GM18868 (cell line): ENCODE results near the gene ECHS1.

Experiments used
- ATAC-seq: cut with Tn5 transposase; IDR thresholded peaks from one replicate; pipeline ENCODE4 v1.9.1; 2021; ENCODE audit warnings: mild to moderate bottlenecking, moderate library complexity; ENCODE audit not compliant: unreplicated experiment

ECHS1 gene

DNA sequence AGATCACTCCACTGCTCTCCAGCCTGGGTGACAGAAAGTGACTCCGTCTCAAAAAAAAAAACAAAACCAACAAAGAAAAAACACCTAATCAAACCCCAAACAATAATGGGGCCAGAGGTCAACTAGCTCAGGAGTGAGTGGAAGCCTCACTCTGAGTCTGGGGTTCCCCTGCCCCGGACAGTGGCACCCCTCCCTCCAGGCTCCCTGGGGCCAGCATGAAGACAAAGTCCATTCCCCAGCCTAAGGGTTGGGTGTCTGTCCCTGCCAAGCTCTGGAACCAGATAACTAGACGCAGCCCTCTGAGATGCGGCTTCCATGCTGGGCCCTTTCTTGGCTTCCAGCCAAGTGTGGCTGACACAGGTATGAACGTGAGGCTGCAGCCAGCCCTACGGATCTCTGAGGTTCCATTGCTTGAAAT is 13.6 kb downstream of the ECHS1 start:
- no peak for ATAC-seq

DNA sequence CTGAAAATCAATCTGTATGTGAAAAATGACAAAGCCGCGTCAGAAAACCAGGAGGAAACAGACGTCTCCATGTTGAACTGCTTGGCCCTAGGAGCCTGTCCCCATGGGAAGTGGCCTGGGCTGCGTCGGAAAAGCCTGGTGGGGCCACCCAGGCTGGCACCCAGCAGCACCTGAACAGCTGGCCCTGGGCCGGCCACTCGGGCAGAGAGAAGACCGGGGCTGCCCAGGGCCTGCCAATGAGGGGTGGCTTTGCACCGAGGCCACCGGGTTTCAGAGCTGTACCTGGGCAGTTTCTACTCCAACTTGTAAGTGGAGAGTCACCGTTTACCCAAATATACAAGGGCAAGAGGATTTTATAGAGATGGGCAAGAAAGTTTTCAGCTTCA is 14.2 kb downstream of the ECHS1 start:
- no peak for ATAC-seq

GRCh38 chr10:133358162-133358924 is 14.8 kb downstream of the ECHS1 start:
- no peak for ATAC-seq

DNA sequence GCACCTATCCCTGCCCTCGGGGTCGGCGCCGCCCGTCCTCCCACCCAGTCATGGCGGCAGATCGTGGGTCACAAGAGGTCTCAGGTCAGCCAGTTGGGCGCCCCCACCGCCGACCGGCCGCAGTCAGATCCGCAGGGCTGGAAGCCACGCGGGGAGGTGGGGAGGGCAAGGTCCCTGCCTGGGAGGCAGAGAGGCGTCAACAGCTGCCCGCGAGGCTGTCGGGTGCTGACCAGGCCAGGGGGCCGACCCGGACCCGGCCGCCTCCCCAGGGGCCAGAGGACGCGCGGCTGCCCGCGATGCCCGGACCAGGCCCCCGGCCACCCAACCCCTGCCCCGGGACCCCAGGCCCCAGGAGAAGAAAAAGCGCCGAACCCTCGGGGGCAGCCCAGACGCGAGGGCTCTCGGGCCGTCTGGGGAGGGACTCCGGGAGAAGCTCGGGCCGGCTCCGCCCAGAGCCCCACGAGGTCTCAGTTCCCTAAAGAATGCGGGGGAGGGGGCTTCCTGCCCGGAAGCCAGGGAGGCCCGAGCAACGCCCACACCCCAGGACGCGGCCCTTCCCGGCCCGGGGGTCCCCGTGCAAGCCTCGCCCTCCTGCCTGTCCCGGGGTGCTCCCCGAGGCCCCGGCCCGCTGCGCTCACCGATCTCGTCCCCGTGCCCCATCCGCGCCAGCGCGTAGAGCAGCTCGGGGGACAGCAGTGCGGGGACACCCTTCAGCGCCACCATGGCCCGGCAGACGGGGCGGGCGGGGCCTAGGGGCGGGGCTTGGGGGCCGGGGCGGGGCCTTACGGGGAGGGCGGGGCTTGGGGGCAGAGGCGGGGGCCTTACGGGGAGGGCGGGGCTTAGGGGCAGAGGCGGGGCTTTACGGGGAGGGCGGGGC is 15.6 kb downstream of the ECHS1 start, which contains the start of gene FUOM:
FUOM (minus strand) TSS at position 735 of the 877 bp plus-strand sequence; CDS start at position 723, 12 bp downstream.
- peak; percentile 79 for ATAC-seq

DNA sequence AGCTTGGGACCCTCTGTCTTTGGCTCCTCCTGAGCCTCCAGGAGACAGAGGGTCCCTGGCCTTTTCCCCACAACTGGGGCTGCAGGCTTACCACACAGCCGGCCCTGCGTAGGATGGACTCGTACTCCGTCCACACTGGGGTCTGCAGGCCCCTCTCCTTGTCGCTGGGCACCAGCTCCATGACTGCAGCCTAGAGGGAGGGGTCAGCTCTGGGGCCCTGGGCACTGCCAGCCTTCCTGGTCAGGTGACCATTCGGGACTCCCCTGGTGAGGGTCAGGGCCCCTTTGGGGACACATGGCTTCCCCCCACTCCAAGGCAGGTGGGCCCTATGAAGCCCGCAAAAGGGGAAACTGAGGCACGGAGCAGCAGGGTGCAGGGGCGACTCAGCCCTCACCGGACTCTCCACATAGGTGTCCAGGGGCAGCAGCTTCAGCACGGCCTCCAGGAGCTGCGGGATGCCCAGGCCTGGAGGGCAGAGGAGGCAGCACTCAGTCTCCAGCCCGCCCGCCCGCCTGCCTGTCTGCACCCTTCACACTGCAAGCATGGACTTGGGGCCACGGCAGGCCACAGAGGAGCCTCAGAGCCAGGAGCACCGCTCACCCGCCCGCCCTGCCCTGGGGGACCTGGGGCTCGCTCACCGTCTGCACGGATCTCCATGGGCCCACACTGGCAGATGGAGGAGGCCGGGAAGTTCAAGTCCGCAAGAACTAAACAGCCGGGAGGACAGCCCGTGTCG is 16.4 kb downstream of the ECHS1 start:
- no peak for ATAC-seq

DNA sequence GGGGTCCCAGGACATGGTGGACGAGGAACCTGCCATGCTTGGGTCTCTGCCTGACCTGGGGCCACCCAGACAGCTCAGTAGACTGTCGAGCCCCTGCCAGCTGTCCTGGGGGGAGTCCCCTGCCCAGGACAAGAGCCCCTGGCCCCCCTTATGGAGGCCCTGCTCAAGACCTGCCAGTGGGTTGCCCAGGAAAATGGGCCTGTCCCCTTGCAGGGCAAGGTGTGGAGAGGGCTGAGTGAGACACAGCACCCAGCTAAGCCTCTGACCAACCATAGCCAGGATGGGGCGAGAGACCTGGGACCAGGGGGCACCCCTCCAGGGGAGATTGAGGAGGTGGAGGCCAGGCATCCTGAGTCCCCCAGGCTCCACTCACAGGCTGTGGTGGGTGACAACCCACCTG is 17.2 kb downstream of the ECHS1 start:
- ATAC-seq: no peak

GRCh38 chr10:133355266-133355665 is 17.9 kb downstream of the ECHS1 start:
- no peak for ATAC-seq

DNA sequence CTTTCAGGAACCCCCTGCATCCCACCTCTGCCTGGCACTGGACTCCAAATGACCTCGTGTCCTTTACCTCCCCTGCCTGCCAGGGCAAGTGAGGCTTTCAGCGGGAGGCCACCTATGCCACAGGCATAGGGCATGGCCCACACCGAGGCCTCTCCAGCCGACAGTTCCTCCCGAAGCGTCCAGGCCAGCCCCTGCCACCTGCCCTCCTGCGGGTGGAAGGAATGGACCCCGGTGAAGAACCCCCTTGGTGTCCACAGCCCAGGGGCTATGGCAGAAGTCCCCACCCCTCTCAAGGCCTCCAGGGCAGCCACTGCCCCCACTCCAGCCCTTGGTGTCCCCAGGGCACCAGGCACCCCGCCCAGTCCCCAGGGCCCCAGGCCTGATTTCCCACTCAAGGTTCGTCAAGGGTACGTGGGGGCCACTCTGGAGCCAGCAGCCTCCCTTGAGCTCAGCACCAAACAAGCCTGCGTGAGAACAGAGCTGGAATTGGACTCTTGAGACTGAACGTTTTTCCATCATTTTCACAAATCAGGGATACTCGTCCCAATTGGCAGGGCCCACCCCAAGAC is 18.4 kb downstream of the ECHS1 start:
- ATAC-seq: no peak

DNA sequence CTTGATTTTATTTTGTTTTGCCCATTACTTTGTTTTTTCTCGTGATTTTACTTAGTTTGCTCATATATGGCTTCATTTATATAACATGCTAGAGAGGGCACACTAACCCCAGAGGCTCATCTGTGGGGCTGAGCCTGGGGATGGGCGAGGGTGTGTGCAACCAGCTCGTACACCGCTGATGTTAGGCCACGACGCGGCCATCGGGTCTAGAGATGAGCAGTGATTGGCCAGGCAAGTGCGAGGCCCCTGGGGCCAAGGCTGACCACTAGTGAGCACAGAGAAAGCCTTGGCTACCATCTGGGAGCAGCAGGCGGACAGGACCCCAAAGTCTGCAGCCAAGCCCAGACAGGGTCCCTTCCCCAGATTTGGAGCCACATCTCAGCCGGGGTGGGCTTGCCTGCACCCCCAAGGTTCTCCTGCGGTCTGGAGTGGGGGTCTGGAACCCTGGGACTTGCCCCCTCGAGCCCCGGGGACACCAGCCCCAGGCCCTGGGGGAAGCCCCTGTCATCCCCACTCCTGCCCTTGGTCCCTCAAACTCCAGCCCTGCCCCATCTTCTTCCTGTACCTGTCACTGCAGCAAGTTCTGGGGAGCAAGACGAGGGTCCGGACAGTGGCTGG is 19.1 kb downstream of the ECHS1 start:
- no peak for ATAC-seq

DNA sequence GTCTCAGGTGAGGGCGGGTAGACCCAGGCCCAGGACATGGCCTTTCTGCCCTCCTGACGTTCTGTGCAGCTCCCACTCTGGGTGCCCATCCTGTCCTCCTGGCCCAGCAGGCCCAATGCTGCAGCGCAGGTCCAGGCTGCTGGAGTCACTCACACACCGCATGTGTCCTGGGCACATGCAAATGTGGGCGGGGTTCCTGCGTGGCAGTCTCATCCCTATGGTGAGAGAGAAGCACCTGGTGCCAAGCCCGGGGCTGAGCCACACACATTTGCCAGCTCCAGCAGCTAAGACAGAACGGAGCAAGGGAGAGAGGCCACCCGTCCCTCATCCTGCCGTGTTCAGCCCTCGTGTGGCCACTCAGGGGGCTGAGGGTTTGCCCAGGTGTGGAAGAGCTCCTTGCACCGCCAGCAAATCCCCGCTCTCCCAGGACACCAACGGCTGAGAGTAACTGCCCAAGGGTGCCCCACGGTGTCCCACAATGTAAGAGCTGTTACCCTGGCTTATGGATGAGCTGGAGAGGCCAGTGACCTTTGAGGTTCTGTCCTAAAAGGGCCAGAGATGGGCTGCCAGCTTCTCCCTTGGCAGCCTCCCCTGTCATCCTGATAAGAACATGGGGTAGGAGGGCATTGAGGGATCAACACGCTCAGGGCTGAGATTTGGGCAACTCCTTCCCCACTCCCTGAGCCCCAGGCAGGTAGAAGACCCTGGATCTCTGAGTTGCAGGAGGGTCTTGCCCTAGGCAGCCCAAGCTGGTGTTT is 19.8 kb downstream of the ECHS1 start:
- ATAC-seq: no peak

- no peak for ATAC-seq
Observed at GRCh38 chr10:133351408-133352318, 21.5 kb downstream of the ECHS1 start.

DNA sequence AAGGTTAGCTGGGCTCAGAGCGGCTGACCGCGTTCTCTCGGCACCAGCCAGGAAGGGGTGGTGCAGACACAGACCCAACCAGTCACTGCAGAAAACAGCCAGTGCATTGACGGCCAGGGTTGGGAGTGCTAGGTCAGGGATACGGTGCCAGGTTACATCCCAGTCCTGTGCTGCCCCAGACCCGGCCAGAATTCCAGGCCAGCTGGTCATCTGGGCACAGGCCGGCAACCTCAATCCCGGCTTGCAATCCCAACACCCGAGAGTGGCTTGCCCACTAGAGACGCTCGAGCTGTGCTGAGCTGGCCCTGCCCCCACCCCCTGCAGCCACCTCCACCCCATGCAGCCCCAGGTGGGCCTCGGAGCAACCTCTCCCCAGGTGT is 22.2 kb downstream of the ECHS1 start:
- ATAC-seq: no peak

GRCh38 chr10:133350283-133350949 is 22.7 kb downstream of the ECHS1 start:
- ATAC-seq: no peak

DNA sequence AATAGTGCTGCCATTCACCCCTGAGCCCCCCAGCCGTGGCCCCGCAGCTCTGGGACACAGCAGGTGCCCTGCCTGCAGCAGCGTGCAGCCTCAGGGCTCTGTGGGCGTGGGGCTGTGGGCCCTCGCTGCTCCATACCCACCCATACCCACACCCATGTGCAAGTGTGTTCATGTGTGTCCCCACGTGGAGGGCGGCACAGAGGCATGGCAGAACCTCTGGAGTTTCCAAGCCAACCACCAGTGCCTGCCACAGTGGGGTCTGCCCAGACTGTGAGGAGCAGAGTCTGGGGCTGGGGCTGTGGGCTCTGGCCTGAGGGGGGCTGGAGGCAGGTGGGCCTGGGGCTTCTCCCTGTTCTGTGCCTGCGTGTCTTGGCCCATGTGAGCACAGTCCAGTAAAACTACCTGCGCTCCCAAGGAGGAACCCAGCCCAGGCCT is 23.6 kb downstream of the ECHS1 start:
- ATAC-seq: no peak

DNA sequence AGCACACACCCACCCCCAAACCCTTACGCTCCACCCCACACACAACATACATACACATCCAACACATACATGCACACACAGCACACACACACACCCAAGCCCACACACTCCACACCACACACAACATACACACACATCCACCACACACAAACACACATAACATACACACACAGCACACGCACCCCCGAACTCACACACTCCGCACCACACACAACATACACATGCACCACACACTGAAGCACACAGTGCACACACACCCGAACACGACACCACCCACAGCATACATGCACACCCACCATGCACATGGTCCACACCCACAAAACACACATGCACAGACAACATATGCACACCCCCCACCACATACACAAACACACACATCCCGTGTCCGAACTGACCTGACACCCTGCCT is 24.0 kb downstream of the ECHS1 start:
- ATAC-seq: no peak

DNA sequence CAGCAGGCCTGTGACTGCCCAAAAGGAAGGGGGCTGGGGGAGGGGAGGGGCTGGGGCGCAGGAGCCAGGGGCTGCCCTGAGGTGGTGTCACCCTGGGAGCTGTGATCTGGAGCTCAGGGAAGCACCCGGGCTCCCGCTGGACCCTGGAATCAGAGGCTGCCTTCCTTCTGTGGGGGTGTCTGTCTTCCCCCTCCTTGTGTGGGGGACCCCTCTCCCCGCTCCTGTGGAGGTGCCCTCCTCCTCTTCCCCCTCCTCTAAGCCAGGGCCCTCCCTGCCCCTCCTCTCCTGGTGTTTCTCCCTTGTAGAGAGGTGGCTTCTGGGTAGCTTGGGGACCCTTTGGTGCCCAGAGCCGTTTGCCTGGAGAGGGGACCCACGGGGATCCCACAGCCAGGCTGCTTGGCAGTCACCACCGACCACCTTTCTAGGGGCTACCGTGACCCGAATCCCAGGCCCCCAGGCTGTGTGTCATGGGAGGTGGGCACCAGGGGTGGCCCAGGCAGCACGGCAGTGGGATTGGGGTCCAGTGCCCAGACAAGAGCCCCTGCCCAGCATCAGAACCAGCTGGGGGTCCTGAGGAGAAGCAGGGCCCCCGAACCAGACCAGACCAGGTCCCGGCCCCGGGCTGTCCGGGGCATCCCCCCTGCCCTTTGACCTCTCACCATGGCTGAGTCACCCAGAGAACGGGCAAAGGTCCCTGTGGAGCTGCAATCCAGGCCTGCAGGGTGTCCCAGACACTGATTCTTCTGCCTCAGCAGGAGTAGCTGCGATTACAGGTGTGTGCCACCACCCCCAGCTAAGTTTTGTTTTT is 25.2 kb downstream of the ECHS1 start:
- ATAC-seq: no peak

- no peak for ATAC-seq
Observed at GRCh38 chr10:133346413-133346812, 26.7 kb downstream of the ECHS1 start.
